Uterus (tissue), 2 donors: ENCODE results near the gene GREM1.

Experiments used
- POLR2A ChIP-seq, 2 donors: fragments of 450-650 bp; IDR thresholded peaks; one replicate each; pipeline ENCODE4 v1.6.1; 2016; ENCODE audit warnings: antibody characterized with exemption in 2 of 2, mild to moderate bottlenecking in 1 of 2, moderate library complexity in 1 of 2
- TF ChIP-seq, protein P1 (sequence below), 4 experiments: fragments of 200-600 bp in 2 of 4; fragments of 450-650 bp in 2 of 4; sonication (generic) in 2 of 4; IDR thresholded peaks; one replicate each; pipeline ENCODE4 v1.5.1; 2016 to 2019; ENCODE audit warnings: antibody characterized with exemption in 4 of 4, mild to moderate bottlenecking in 2 of 4, moderate library complexity in 1 of 4

DNA sequence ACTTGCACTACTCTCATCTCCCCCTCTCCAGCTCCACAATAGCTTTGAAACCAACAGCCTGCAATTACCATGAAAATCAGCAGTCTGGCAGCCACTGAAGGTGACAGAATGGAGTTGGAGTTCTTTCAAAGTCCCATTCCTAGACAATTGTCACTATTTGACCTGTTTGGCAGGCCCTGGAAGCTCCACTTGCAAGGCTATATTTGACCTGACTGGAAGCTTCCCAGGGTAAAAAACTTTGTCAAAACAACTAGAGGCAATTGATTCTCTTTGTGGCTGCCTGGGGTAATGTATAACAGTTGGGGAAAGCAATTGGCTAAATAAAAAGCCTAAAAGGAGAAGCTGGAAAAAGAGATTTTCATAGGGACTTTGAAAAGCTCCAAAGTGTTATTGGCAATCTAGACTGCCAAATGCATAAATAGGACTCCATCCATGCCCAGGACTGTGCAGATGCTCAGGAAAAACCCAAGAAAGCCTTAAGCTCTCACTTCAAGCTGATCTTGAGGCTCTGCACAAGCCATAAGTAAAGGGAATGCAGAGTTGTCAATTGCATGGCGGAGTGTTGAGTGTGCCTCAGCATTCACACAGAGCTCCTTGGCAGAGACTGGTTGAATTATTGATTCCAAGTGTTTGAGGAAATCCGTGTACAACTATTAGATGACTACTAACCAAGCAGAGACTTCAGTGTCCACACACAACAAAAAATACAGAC lies 18.3 kb downstream of the GREM1 start:
- TF ChIP-seq, protein P1, sequence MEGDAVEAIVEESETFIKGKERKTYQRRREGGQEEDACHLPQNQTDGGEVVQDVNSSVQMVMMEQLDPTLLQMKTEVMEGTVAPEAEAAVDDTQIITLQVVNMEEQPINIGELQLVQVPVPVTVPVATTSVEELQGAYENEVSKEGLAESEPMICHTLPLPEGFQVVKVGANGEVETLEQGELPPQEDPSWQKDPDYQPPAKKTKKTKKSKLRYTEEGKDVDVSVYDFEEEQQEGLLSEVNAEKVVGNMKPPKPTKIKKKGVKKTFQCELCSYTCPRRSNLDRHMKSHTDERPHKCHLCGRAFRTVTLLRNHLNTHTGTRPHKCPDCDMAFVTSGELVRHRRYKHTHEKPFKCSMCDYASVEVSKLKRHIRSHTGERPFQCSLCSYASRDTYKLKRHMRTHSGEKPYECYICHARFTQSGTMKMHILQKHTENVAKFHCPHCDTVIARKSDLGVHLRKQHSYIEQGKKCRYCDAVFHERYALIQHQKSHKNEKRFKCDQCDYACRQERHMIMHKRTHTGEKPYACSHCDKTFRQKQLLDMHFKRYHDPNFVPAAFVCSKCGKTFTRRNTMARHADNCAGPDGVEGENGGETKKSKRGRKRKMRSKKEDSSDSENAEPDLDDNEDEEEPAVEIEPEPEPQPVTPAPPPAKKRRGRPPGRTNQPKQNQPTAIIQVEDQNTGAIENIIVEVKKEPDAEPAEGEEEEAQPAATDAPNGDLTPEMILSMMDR (IDR thresholded peaks at IDR 0.05) = no peak
- no peak for TF ChIP-seq POLR2A (IDR thresholded peaks at IDR 0.05)
